IMR-90 (cell line): Measurements from ENCODE around the gene R3HDM2. TPM values are rescaled to one million over a fixed set of nuclear protein-coding genes. Genes with fewer than 3 reads are reported as not detected.

Experiments
- ATAC-seq: fragments of 200-7000 bp; cut with Tn5 transposase; 2 replicates; pipeline ENCODE4 v1.9.1; 2020; ENCODE audit warnings: low read depth, mild to moderate bottlenecking, moderate library complexity
- BruUV-seq: library from RNA; stranded (reverse); fragments of 400-500 nt; replicated peaks from 2 replicates; lab custom pipeline; 2021; lab: Mats Ljungman, UMichigan
- CTCF ChIA-PET: fragments of 300-600 bp; formaldehyde crosslinking; extraction: SDS; loops from one replicate; lab custom pipeline; 2021; ENCODE audit warnings: antibody characterized with exemption; lab: Yijun Ruan, JAX
- POLR2A ChIA-PET: fragments of 300-600 bp; sonication (Branson Sonifier 250); formaldehyde crosslinking; loops from one replicate; lab custom pipeline; 2022; ENCODE audit warnings: antibody characterized with exemption; ENCODE audit not compliant: unreplicated experiment; lab: Charles Lee
- DNase-seq: peaks from one replicate; pipeline ENCODE4 v3.0.0; 2013
- H2AFZ ChIP-seq: replicated peaks from 2 replicates; pipeline ENCODE3; 2013; ENCODE audit warnings: low read length, mild to moderate bottlenecking; ENCODE audit not compliant: poor library complexity
- H2AK5ac ChIP-seq: 2 replicates; pipeline ENCODE4 v1.6.1; 2013; ENCODE audit warnings: low read depth, low read length, inconsistent platforms
- H2AK9ac ChIP-seq: replicated peaks from 2 replicates; pipeline ENCODE3; 2013; ENCODE audit warnings: mild to moderate bottlenecking, low read depth, low read length, moderate library complexity; ENCODE audit not compliant: poor library complexity
- H2BK120ac ChIP-seq: 2 replicates; pipeline ENCODE4 v1.6.1; 2013; ENCODE audit warnings: low read depth, low read length, inconsistent platforms
- H2BK15ac ChIP-seq: 3 replicates; pipeline ENCODE4 v1.6.1; 2013; ENCODE audit warnings: low read depth, low read length, inconsistent platforms
- H2BK20ac ChIP-seq: 2 replicates; pipeline ENCODE4 v1.6.1; 2013; ENCODE audit warnings: low read depth, mild to moderate bottlenecking, inconsistent platforms, low read length, moderate library complexity
- H2BK5ac ChIP-seq: 2 replicates; pipeline ENCODE4 v1.6.1; 2013; ENCODE audit warnings: mild to moderate bottlenecking, low read depth, low read length, inconsistent platforms; ENCODE audit not compliant: poor library complexity, severe bottlenecking
- H3K14ac ChIP-seq: replicated peaks from 2 replicates; pipeline ENCODE4 v1.6.1; 2013; ENCODE audit warnings: low read depth, low read length, inconsistent platforms
- H3K18ac ChIP-seq: 2 replicates; pipeline ENCODE4 v1.6.1; 2013; ENCODE audit warnings: low read depth, low read length, control low read depth
- H3K23ac ChIP-seq: 2 replicates; pipeline ENCODE4 v1.6.1; 2013; ENCODE audit warnings: low read depth, low read length, inconsistent platforms
- H3K27ac ChIP-seq: 2 replicates; pipeline ENCODE4 v1.5.1; 2013; ENCODE audit warnings: mild to moderate bottlenecking, control low read depth, low read length; ENCODE audit not compliant: insufficient read depth
- H3K27me3 ChIP-seq: 2 replicates; pipeline ENCODE4 v1.6.1; 2013; ENCODE audit warnings: low read length; ENCODE audit not compliant: control insufficient read depth, insufficient read depth
- H3K36me3 ChIP-seq: 2 replicates; pipeline ENCODE4 v1.6.1; 2013; ENCODE audit warnings: low read length, mixed read lengths; ENCODE audit not compliant: control insufficient read depth, insufficient read depth
- H3K4ac ChIP-seq: 2 replicates; pipeline ENCODE4 v1.6.1; 2013; ENCODE audit warnings: low read depth, low read length, inconsistent platforms
- H3K4me1 ChIP-seq: 2 replicates; pipeline ENCODE4 v1.6.1; 2013; ENCODE audit warnings: low read length, mixed read lengths; ENCODE audit not compliant: control insufficient read depth, insufficient read depth
- H3K4me2 ChIP-seq: 2 replicates; pipeline ENCODE4 v1.6.1; 2013; ENCODE audit warnings: low read depth, mild to moderate bottlenecking, control low read depth, low read length, moderate library complexity
- H3K4me3 ChIP-seq: 2 replicates; pipeline ENCODE4 v1.5.1; 2013; ENCODE audit warnings: low read depth, mild to moderate bottlenecking, control low read depth, low read length, moderate library complexity; ENCODE audit not compliant: insufficient read depth
- H3K56ac ChIP-seq: 2 replicates; pipeline ENCODE4 v1.6.1; 2013; ENCODE audit warnings: low read length, inconsistent platforms; ENCODE audit not compliant: insufficient read depth; ENCODE audit errors: extremely low read depth
- H3K79me1 ChIP-seq, 2 experiments: 2 replicates each; pipeline ENCODE4 v1.6.1; 2013; ENCODE audit warnings: low read length in 2 of 2, inconsistent platforms in 1 of 2, low read depth in 1 of 2
- H3K9ac ChIP-seq: 2 replicates; pipeline ENCODE4 v1.6.1; 2013; ENCODE audit warnings: low read depth, low read length, control low read depth
- H3K9me1 ChIP-seq: 2 replicates; pipeline ENCODE4 v1.6.1; 2013; ENCODE audit warnings: low read length, inconsistent platforms; ENCODE audit not compliant: insufficient read depth
- H3K9me3 ChIP-seq: 2 replicates; pipeline ENCODE4 v1.6.1; 2013; ENCODE audit warnings: low read length; ENCODE audit not compliant: control insufficient read depth, insufficient read depth
- H4K20me1 ChIP-seq: 2 replicates; pipeline ENCODE4 v1.6.1; 2013; ENCODE audit warnings: low read length, inconsistent platforms; ENCODE audit not compliant: insufficient read depth
- H4K5ac ChIP-seq: 2 replicates; pipeline ENCODE4 v1.6.1; 2013; ENCODE audit warnings: mild to moderate bottlenecking, low read depth, low read length, control low read depth
- H4K8ac ChIP-seq, 2 experiments: 2 replicates each; pipeline ENCODE4 v1.6.1; 2013; ENCODE audit warnings: low read depth in 2 of 2, low read length in 2 of 2, control low read depth in 1 of 2, inconsistent platforms in 1 of 2
- H4K91ac ChIP-seq: 2 replicates; pipeline ENCODE4 v1.6.1; 2013; ENCODE audit warnings: low read depth, low read length, inconsistent platforms; ENCODE audit not compliant: insufficient read depth
- BHLHE40 ChIP-seq: fragments of 150-350 bp; IDR thresholded peaks from 2 replicates; pipeline ENCODE4 v1.6.1; 2016; ENCODE audit warnings: mild to moderate bottlenecking, low read depth, low read length
- CTCF ChIP-seq: conservative IDR thresholded peaks from 2 replicates; pipeline ENCODE4 v1.5.1; 2012; ENCODE audit warnings: mild to moderate bottlenecking, low read depth, low read length, improper control_type of control experiment
- ELK1 ChIP-seq: fragments of 150-350 bp; IDR thresholded peaks from 2 replicates; pipeline ENCODE4 v1.6.1; 2016; ENCODE audit warnings: low read depth, mild to moderate bottlenecking, low read length, moderate library complexity, borderline replicate concordance
- MAZ ChIP-seq: IDR thresholded peaks from 2 replicates; pipeline ENCODE4 v1.6.1; 2012; ENCODE audit warnings: low read depth, mild to moderate bottlenecking, low read length, improper control_type of control experiment, moderate library complexity, borderline replicate concordance
- MXI1 ChIP-seq: IDR thresholded peaks from 2 replicates; pipeline ENCODE4 v1.6.1; 2012; ENCODE audit warnings: low read depth, mild to moderate bottlenecking, low read length, moderate library complexity, borderline replicate concordance
- POLR2A ChIP-seq: IDR thresholded peaks from 2 replicates; pipeline ENCODE4 v1.6.1; 2012; ENCODE audit warnings: mild to moderate bottlenecking, low read depth, low read length
- RAD21 ChIP-seq: IDR thresholded peaks from 2 replicates; pipeline ENCODE4 v1.6.1; 2012; ENCODE audit warnings: low read length, improper control_type of control experiment
- RCOR1 ChIP-seq: IDR thresholded peaks from 2 replicates; pipeline ENCODE4 v1.6.1; 2012; ENCODE audit warnings: mild to moderate bottlenecking, low read length, improper control_type of control experiment; ENCODE audit not compliant: insufficient replicate concordance
- SMC3 ChIP-seq: fragments of 150-350 bp; IDR thresholded peaks from 2 replicates; pipeline ENCODE4 v1.6.1; 2016; ENCODE audit warnings: low read depth, mild to moderate bottlenecking, antibody characterized with exemption, low read length, moderate library complexity
- WGBS, 2 experiments: methylation state at CpG; one replicate each; pipeline versions ENCODE4 v1.1.5 to v1.1.7; 2013; ENCODE audit warnings: missing lambda C conversion rate in 2 of 2; ENCODE audit not compliant: insufficient read length in 1 of 2; ENCODE audit errors: extremely low coverage in 2 of 2; 5-methylcytosine and 5-hydroxymethylcytosine counted together
- dilution Hi-C: fragments of 300-500 bp; cut with HindIII; formaldehyde crosslinking; loops from one replicate; pipeline ENCODE4 v1.14.3; 2018; ENCODE audit warnings: low sequenced_read_pairs; ENCODE audit not compliant: unreplicated experiment
- in situ Hi-C: fragments of 300-500 bp; cut with MboI; formaldehyde crosslinking; loops from 3 replicates; pipeline ENCODE4 v1.14.3; 2019; ENCODE audit warnings: low sequenced_read_pairs, inconsistent platforms, mixed read lengths
- intact Hi-C: fragments of 100-400 bp; cut with micrococcal nuclease; formaldehyde crosslinking; loops from 2 replicates; pipeline ENCODE4 v1.10.0; 2022
- polyA plus RNA-seq, 3 experiments: library from polyadenylated mRNA; depleted of rRNA; stranded (reverse); fragments of >200 nt; gene quantifications; 2 replicates each; pipeline ENCODE4 v1.2.3, GENCODE V29; 2012; ENCODE audit warnings: low replicate concordance in 1 of 3
- total RNA-seq: library from RNA; depleted of rRNA; stranded (reverse); fragments of >200 nt; gene quantifications from 2 replicates; pipeline ENCODE4 v1.2.3, GENCODE V29; 2012

Gene R3HDM2
- total and polyA plus RNA-seq, 2 of the 4 experiments (the other 2 are of a cell fraction): 7.5 to 28.4 TPM

GRCh38 chr12:57213763-57214397 lies 217.0 kb downstream of the R3HDM2 start (continued):
- TF ChIP-seq BHLHE40: no peak

GRCh38 chr12:57213058-57213715 lies 217.7 kb downstream of the R3HDM2 start:
- no peak overlapping the region for H2BK20ac ChIP-seq
- no peak overlapping the region for H4K91ac ChIP-seq
- peak; percentile 81 for DNase-seq
- peaks cover 60% of the 10 kb centered on the region for H4K20me1 ChIP-seq
- 14% methylated on average over 2 of the region's 16 CpGs; no CpG with 5 or more reads in 1 of the 2 experiments for WGBS, 2 experiments
- in situ Hi-C loops: no loop called here
- ATAC-seq: peak; percentile 72
- intact Hi-C loops: loop anchor here (1.0 kb wide), 2 partner anchors 26 to 30 kb away; no protein-coding TSS in a partner anchor
- H3K36me3 ChIP-seq: peaks cover 56% of the 10 kb centered on the region
- CTCF ChIA-PET: interaction anchor here (0.6 to 3.5 kb wide), 4 partner anchors 17 to 205 kb away, joined by 3 to 25 read pairs (median 12); partner anchors contain the start of gene SHMT2
- H3K14ac ChIP-seq: no peak overlapping the region
- no peak overlapping the region for H4K5ac ChIP-seq
- no peak overlapping the region for H3K9ac ChIP-seq
- dilution Hi-C loops: no loop called here
- no peaks in the 10 kb centered on the region for H3K9me1 ChIP-seq
- H3K18ac ChIP-seq: no peak overlapping the region
- peak overlapping the region; percentile 73 for H2AK9ac ChIP-seq
- POLR2A ChIA-PET: interaction anchor here (0.5 to 0.7 kb wide), 3 partner anchors 22 to 66 kb away, joined by 5 to 12 read pairs (median 9); no protein-coding TSS in a partner anchor
- no peak overlapping the region for H3K56ac ChIP-seq
- no peaks in the 10 kb centered on the region for H3K9me3 ChIP-seq
- peak; percentile 30; the same call in 1 of the 2 replicates for TF ChIP-seq POLR2A
- TF ChIP-seq MAZ: peak; percentile 67; the same call in 1 of the 2 replicates
- peak; percentile 96 for TF ChIP-seq CTCF
- TF ChIP-seq RAD21: peak; percentile 89
- peak; percentile 28; the same call in 1 of the 2 replicates for TF ChIP-seq BHLHE40
- TF ChIP-seq MXI1: peak; percentile 79
- no peak for TF ChIP-seq ELK1
- TF ChIP-seq RCOR1: no peak
- peak; percentile 88 for TF ChIP-seq SMC3
- H3K27me3 ChIP-seq: peaks cover 33% of the 10 kb centered on the region
- H3K4ac ChIP-seq: no peak overlapping the region
- H2BK120ac ChIP-seq: no peak overlapping the region
- H2AK5ac ChIP-seq: 0 out of 2 replicates have a peak overlapping the region, but pooled peaks have one; percentile 49
- H3K4me3 ChIP-seq: no peak overlapping the region
- peaks cover 7% of the 10 kb centered on the region for H3K4me1 ChIP-seq
- BruUV-seq: no TSS peak
- peaks cover 0 to 7% of the 10 kb centered on the region in 2 experiments; a peak in 1 of 4 replicates for H3K79me1 ChIP-seq
- no peak overlapping the region for H3K23ac ChIP-seq
- no peak overlapping the region for H4K8ac ChIP-seq
- peak overlapping the region; percentile 47 for H2AFZ ChIP-seq
- no peak overlapping the region for H3K27ac ChIP-seq
- H2BK15ac ChIP-seq: no peak overlapping the region
- no peak overlapping the region for H3K4me2 ChIP-seq
- no peak overlapping the region for H2BK5ac ChIP-seq
